Kidney epithelial cell (primary cell): Measurements from ENCODE around the gene CYTH1. TPM values are rescaled to one million over a fixed set of nuclear protein-coding genes. Genes with fewer than 3 reads are reported as not detected.

ENCODE experiments used
- DNase-seq: peaks from one replicate; pipeline ENCODE4 v3.0.0-alpha.2; 2010; ENCODE audit warnings: low read depth
- H3K27me3 ChIP-seq: 2 replicates; pipeline ENCODE4 v1.6.0; 2011; ENCODE audit warnings: low read length; ENCODE audit not compliant: control insufficient read depth, insufficient read depth
- H3K36me3 ChIP-seq: 2 replicates; pipeline ENCODE4 v1.5.1; 2011; ENCODE audit warnings: low read length; ENCODE audit not compliant: control insufficient read depth, insufficient read depth
- H3K4me3 ChIP-seq: 2 replicates; pipeline ENCODE4 v1.5.1; 2011; ENCODE audit warnings: low read depth, mild to moderate bottlenecking, control low read depth, low read length
- CTCF ChIP-seq: IDR thresholded peaks from 2 replicates; pipeline ENCODE4 v1.5.1; 2011; ENCODE audit warnings: mild to moderate bottlenecking, moderate library complexity, low read length, control low read depth, inconsistent platforms; ENCODE audit not compliant: insufficient read depth, poor library complexity, severe bottlenecking
- total RNA-seq: library from RNA; depleted of rRNA; stranded (reverse); fragments of >200 nt; gene quantifications from 2 replicates; pipeline ENCODE4 v1.2.3, GENCODE V29; 2015

Gene CYTH1
- total RNA-seq, 1 donor from 2014 or later: 34.1 TPM

- no peak for TF ChIP-seq CTCF
- Histone ChIP-seq H3K4me3 (no peak overlapping the region), H3K36me3 (no peaks in the 10 kb centered on the region), H3K27me3 (no peaks in the 10 kb centered on the region)
- no peak for DNase-seq
Measured at GRCh38 chr17:78645421-78646295, 136.4 kb downstream of the CYTH1 start.

- TF ChIP-seq CTCF: no peak
- DNase-seq: no peak
Measured at GRCh38 chr17:78644931-78645351, 137.1 kb downstream of the CYTH1 start.

GRCh38 chr17:78644224-78644623 is 137.8 kb downstream of the CYTH1 start:
- DNase-seq: no peak
- no peak overlapping the region for H3K4me3 ChIP-seq
- H3K36me3 ChIP-seq: no peaks in the 10 kb centered on the region
- no peak for TF ChIP-seq CTCF
- no peaks in the 10 kb centered on the region for H3K27me3 ChIP-seq

More at GRCh38 chr17:78644931-78645351, 137.1 kb downstream of the CYTH1 start:
- Histone ChIP-seq H3K4me3 (no peak overlapping the region), H3K36me3 (no peaks in the 10 kb centered on the region), H3K27me3 (no peaks in the 10 kb centered on the region)

GRCh38 chr17:78643326-78643725 is 138.7 kb downstream of the CYTH1 start:
- H3K36me3 ChIP-seq: no peaks in the 10 kb centered on the region

GRCh38 chr17:78642707-78643106 is 139.4 kb downstream of the CYTH1 start:
- no peaks in the 10 kb centered on the region for H3K27me3 ChIP-seq
- no peak overlapping the region for H3K4me3 ChIP-seq
- DNase-seq: no peak
- no peaks in the 10 kb centered on the region for H3K36me3 ChIP-seq
- TF ChIP-seq CTCF: no peak

More at GRCh38 chr17:78643326-78643725, 138.7 kb downstream of the CYTH1 start:
- Histone ChIP-seq H3K4me3 (no peak overlapping the region), H3K27me3 (no peaks in the 10 kb centered on the region)
- TF ChIP-seq CTCF: no peak
- no peak for DNase-seq

- H3K27me3 ChIP-seq: no peaks in the 10 kb centered on the region
- H3K4me3 ChIP-seq: no peak overlapping the region
- no peaks in the 10 kb centered on the region for H3K36me3 ChIP-seq
- DNase-seq: no peak
- no peak for TF ChIP-seq CTCF
Measured at GRCh38 chr17:78641666-78642065, 140.4 kb downstream of the CYTH1 start.
